PFSK-1 (cell line): ENCODE results near the gene KCNE1.

ENCODE experiments used
- FOXP2 ChIP-seq: optimal IDR thresholded peaks from 2 replicates; pipeline ENCODE3; 2011; ENCODE audit warnings: borderline replicate concordance, control low read depth, inconsistent platforms; ENCODE audit not compliant: insufficient read depth; ENCODE audit errors: extremely low read length, extremely low read depth
- POLR2AphosphoS5 ChIP-seq: IDR thresholded peaks from 2 replicates; pipeline ENCODE4 v1.6.1; 2012; ENCODE audit warnings: low read depth, mild to moderate bottlenecking, control low read depth, low read length, moderate library complexity
- SIN3A ChIP-seq: IDR thresholded peaks from 2 replicates; pipeline ENCODE4 v1.6.1; 2012; ENCODE audit warnings: mild to moderate bottlenecking, low read length, moderate library complexity, borderline replicate concordance; ENCODE audit not compliant: insufficient read depth
- TAF1 ChIP-seq: IDR thresholded peaks from 2 replicates; pipeline ENCODE4 v1.6.1; 2012; ENCODE audit warnings: low read length, control low read depth, borderline replicate concordance; ENCODE audit not compliant: insufficient read depth
- TF ChIP-seq, protein P1 (sequence below), 2 experiments: IDR thresholded peaks; 2 replicates each; pipeline versions ENCODE4 v1.6.1 to v1.8.0; 2011 to 2012; ENCODE audit warnings: low read depth in 2 of 2, low read length in 2 of 2, control low read depth in 1 of 2, inconsistent platforms in 1 of 2, mild to moderate bottlenecking in 1 of 2, moderate library complexity in 1 of 2; ENCODE audit not compliant: insufficient read depth in 1 of 2

KCNE1 gene

DNA sequence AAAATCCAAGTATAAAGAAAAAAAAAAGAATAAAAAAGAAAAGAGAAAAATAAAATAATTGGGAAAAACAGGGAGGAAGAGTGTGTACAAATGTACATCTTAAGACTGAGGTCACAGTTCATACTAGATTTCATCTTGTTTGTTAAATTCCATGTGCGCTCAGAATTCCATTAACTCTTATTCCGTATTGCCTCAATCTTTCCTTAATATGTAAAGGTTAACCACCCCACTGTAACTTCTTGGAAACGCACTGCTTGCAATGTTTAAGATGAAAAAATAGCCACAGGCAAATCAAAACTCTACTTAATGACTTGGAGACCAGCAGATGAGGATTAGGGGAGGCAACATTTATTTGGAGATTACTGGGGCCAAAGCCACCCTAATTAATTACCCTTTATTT, 23.9 kb upstream of the KCNE1 start:
- TF ChIP-seq POLR2AphosphoS5 (no peak), SIN3A (no peak), TAF1 (no peak), FOXP2 (no peak)
- TF ChIP-seq, protein P1, sequence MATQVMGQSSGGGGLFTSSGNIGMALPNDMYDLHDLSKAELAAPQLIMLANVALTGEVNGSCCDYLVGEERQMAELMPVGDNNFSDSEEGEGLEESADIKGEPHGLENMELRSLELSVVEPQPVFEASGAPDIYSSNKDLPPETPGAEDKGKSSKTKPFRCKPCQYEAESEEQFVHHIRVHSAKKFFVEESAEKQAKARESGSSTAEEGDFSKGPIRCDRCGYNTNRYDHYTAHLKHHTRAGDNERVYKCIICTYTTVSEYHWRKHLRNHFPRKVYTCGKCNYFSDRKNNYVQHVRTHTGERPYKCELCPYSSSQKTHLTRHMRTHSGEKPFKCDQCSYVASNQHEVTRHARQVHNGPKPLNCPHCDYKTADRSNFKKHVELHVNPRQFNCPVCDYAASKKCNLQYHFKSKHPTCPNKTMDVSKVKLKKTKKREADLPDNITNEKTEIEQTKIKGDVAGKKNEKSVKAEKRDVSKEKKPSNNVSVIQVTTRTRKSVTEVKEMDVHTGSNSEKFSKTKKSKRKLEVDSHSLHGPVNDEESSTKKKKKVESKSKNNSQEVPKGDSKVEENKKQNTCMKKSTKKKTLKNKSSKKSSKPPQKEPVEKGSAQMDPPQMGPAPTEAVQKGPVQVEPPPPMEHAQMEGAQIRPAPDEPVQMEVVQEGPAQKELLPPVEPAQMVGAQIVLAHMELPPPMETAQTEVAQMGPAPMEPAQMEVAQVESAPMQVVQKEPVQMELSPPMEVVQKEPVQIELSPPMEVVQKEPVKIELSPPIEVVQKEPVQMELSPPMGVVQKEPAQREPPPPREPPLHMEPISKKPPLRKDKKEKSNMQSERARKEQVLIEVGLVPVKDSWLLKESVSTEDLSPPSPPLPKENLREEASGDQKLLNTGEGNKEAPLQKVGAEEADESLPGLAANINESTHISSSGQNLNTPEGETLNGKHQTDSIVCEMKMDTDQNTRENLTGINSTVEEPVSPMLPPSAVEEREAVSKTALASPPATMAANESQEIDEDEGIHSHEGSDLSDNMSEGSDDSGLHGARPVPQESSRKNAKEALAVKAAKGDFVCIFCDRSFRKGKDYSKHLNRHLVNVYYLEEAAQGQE (IDR thresholded peaks at IDR 0.05; ENCODE audit: insufficient read depth in 1 of 2, low read depth in 2 of 2, low read length in 2 of 2) = no peak

DNA sequence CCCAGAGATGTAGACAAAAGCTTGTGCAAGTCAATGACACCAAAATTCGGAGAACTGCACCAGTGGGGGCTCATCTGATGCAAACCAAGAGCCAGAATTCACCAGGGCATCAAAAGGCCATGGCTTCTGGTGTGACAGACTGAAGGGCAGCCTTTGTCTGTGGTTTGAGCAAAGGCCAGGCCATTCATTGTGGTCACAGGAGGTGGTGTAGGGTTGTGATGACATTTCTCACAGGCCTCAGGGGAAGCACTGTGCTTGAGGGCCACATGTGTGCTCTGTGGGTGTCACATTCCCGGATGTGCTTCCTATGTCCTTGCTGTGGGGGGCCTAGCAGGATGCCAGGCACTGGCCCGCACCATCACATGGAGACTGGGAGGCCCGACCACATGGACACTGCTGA, 22.5 kb upstream of the KCNE1 start:
- TF ChIP-seq SIN3A (no peak), FOXP2 (no peak), TAF1 (no peak), POLR2AphosphoS5 (no peak)
- TF ChIP-seq, protein P1 (IDR thresholded peaks at IDR 0.05; ENCODE audit: insufficient read depth in 1 of 2, low read depth in 2 of 2, low read length in 2 of 2) = no peak

DNA sequence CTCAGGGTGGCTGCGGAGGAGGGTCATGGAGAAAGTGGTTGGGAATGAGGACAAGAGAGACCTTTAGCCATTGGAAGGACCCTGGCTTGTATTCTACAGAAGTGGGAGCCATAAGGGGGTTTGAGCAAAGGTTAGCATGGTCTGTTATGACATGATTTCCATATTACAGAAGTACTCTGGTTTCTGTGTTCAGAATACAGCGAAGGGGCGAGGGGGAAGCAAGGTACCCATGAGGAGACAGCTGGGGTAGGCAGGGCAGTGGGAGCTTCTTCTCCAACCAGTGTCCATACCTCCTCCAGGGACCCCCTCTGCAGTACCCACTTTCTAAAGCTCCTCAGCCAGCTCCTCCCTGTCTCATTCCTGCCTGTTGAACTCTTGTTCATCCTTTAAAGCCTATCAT, 21.9 kb upstream of the KCNE1 start:
- TF ChIP-seq POLR2AphosphoS5 (no peak), SIN3A (no peak), FOXP2 (no peak), TAF1 (no peak)
- TF ChIP-seq, protein P1 (IDR thresholded peaks at IDR 0.05; ENCODE audit: insufficient read depth in 1 of 2, low read depth in 2 of 2, low read length in 2 of 2) = no peak

DNA sequence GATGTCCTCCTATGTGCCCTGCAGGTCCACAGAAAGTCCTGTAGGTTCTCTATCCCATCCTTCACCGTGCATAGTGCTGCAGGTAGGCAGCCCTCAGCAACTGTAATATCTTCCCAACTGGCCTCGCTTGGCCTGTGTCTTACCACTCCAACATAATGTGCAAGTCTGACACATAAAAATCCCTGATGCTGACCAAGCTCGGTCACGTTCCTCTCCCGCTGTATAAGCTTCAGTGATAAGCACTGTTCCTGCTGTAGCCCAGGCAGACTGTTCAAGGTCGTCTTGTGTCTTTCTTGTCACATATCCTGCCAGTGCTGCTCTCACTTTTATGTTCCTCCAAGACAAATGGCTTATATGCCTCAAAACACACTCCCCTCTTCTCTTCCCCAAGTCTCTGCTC, 19.4 kb upstream of the KCNE1 start:
- TF ChIP-seq SIN3A = no peak

DNA sequence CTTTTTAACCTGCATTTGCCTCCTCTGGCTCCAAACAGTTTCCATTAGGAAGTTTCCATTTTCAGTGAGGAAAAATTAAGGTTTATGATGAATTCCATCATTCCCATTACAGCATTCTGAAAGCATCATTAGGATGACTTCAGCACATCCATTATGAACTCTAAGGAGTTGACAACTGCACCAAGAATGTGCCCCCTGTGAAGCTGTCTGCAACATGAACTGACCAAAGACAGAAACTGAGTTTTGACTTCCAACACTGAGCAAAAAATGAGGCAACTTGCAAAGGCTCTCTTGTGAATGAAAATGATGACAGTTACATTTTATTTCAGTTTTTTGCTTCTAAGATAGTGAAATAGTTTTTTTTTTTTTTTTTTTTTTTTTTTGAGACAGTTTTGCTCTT, 18.3 kb upstream of the KCNE1 start:
- TF ChIP-seq POLR2AphosphoS5 (no peak), SIN3A (no peak), TAF1 (no peak), FOXP2 (no peak)
- TF ChIP-seq, protein P1 (IDR thresholded peaks at IDR 0.05; ENCODE audit: insufficient read depth in 1 of 2, low read depth in 2 of 2, low read length in 2 of 2) = no peak

DNA sequence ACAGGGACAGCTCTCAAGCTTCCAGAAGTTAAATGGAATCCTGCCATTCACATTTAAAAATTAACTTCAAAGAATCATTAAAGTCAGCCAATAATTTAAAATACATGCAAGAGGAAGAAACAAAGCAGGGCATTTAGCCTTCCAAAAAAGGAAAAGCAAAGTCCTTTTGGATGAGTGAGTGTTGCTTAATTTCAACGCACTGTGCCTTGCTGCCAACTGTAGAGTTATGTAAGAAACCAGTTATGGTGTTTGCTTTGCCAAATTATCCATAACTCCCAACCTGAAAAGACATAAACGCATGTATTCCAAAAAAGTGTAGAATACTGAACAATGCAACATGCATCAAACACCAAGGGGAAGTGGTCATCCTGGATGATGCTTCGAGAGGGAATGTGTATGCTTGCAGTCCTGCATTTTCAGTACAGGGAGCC, 16.1 kb upstream of the KCNE1 start:
- TF ChIP-seq TAF1 (no peak), POLR2AphosphoS5 (no peak), SIN3A (no peak), FOXP2 (no peak)
- TF ChIP-seq, protein P1 (IDR thresholded peaks at IDR 0.05; ENCODE audit: insufficient read depth in 1 of 2, low read depth in 2 of 2, low read length in 2 of 2) = no peak
